HCT116 (cell line): Measurements from ENCODE around the gene TRPM6.

ENCODE experiments used
- CTCF ChIP-seq, 3 experiments: fragments of 200-600 bp in 1 of 3; sonication (generic) in 1 of 3; IDR thresholded peaks in 2 of 3; conservative IDR thresholded peaks in 1 of 3; 2 replicates each; pipeline ENCODE4 v1.5.1; 2012 to 2017; ENCODE audit warnings: low read depth in 2 of 3, low read length in 2 of 3, antibody characterized with exemption in 1 of 3, borderline replicate concordance in 1 of 3, control low read depth in 1 of 3, mild to moderate bottlenecking in 1 of 3, mixed read lengths in 1 of 3, mixed run types in 1 of 3, moderate library complexity in 1 of 3; ENCODE audit not compliant: insufficient read depth in 1 of 3
- EZH2 ChIP-seq: fragments of 200-600 bp; sonication (generic); IDR thresholded peaks from 2 replicates; pipeline ENCODE4 v1.6.1; 2017; ENCODE audit warnings: antibody characterized with exemption, mixed run types
- FOSL1 ChIP-seq: IDR thresholded peaks from 2 replicates; pipeline ENCODE4 v1.6.1; 2012; ENCODE audit warnings: low read depth
- MAX ChIP-seq: IDR thresholded peaks from 2 replicates; pipeline ENCODE4 v1.6.1; 2012
- POLR2AphosphoS5 ChIP-seq: IDR thresholded peaks from 2 replicates; pipeline ENCODE4 v1.6.1; 2011; ENCODE audit warnings: mild to moderate bottlenecking, low read depth, low read length, moderate library complexity
- RAD21 ChIP-seq: IDR thresholded peaks from 2 replicates; pipeline ENCODE4 v1.6.1; 2012; ENCODE audit warnings: low read depth, mild to moderate bottlenecking
- SP1 ChIP-seq: IDR thresholded peaks from 2 replicates; pipeline ENCODE4 v1.6.1; 2012; ENCODE audit warnings: low read depth
- YY1 ChIP-seq: IDR thresholded peaks from 2 replicates; pipeline ENCODE4 v1.6.1; 2011; ENCODE audit warnings: low read length, low read depth, moderate library complexity, mild to moderate bottlenecking; ENCODE audit not compliant: insufficient replicate concordance; ENCODE audit errors: extremely low read depth
- ZNF274 ChIP-seq: fragments of 200-500 bp; sonication (Bioruptor generic); IDR thresholded peaks from 2 replicates; pipeline ENCODE4 v1.6.1; 2014; ENCODE audit warnings: mild to moderate bottlenecking, low read depth, low read length, inconsistent platforms

GRCh38 chr9:74691058-74691457, 196.7 kb downstream of the TRPM6 start:
- TF ChIP-seq FOSL1 (no peak), CTCF (IDR thresholded peaks at IDR 0.05 in 2 of 3, conservative IDR thresholded peaks at IDR 0.05 in 1 of 3; ENCODE audit: borderline replicate concordance in 1 of 3, insufficient read depth in 1 of 3, low read depth in 2 of 3, low read length in 2 of 3) (no peak), SP1 (no peak), MAX (no peak), POLR2AphosphoS5 (no peak), YY1 (no peak), EZH2 (no peak), RAD21 (no peak), ZNF274 (no peak)
